ENCODE results near the gene FAM117B. TPM values are rescaled to one million over a fixed set of nuclear protein-coding genes. Genes with fewer than 3 reads are reported as not detected.

The FAM117B gene
- total RNA-seq, 1 donor from 2014 or later = 7.2 TPM

GRCh38 chr2:202736826-202737225 lies 102.1 kb downstream of the FAM117B start:
- Histone ChIP-seq H3K36me3 (ENCODE audit: insufficient read depth, low read length) (no peaks in the 10 kb centered on the region), H3K9ac (ENCODE audit: low read length) (no peak overlapping the region), H2AFZ (ENCODE audit: low read depth, low read length) (no peak overlapping the region), H3K27me3 (ENCODE audit: insufficient read depth, low read length) (no peaks in the 10 kb centered on the region), H3K4me3 (ENCODE audit: insufficient read depth, low read depth, low read length) (no peak overlapping the region), H3K79me2 (ENCODE audit: insufficient read depth, low read length) (no peaks in the 10 kb centered on the region), H4K20me1 (ENCODE audit: insufficient read depth, low read length) (no peaks in the 10 kb centered on the region), H3K27ac (ENCODE audit: low read depth, low read length) (no peak overlapping the region), H3K9me3 (ENCODE audit: insufficient read depth, low read depth, low read length) (no peaks in the 10 kb centered on the region), H3K4me1 (ENCODE audit: insufficient read depth, low read length) (no peaks in the 10 kb centered on the region), H3K4me2 (ENCODE audit: low read length) (no peak overlapping the region)
- H3K27me3 Mint-ChIP-seq (ENCODE audit: low read depth, unreplicated experiment) = no peaks in the 10 kb centered on the region
- FAIRE-seq = no peak
- H3K36me3 Mint-ChIP-seq (ENCODE audit: low read depth, unreplicated experiment) = peaks cover 7% of the 10 kb centered on the region
- TF ChIP-seq CTCF (IDR thresholded peaks at IDR 0.05; ENCODE audit: insufficient read depth, low read depth, low read length) = no peak
- TF ChIP-seq EZH2 (IDR thresholded peaks at IDR 0.05; ENCODE audit: insufficient read depth, low read length) = no peak
- H3K4me1 Mint-ChIP-seq (ENCODE audit: low read depth, unreplicated experiment) = peaks cover 6% of the 10 kb centered on the region
- H3K27ac Mint-ChIP-seq (ENCODE audit: unreplicated experiment) = no peak overlapping the region
- no peak for DNase-seq (ENCODE audit: low read depth)
- H3K4me3 Mint-ChIP-seq (ENCODE audit: unreplicated experiment) = no peak overlapping the region
- H3K9me3 Mint-ChIP-seq (ENCODE audit: unreplicated experiment) = peaks cover 10% of the 10 kb centered on the region

GRCh38 chr2:202743613-202744012 lies 108.8 kb downstream of the FAM117B start:
- H3K9ac ChIP-seq (ENCODE audit: low read length) = no peak overlapping the region
- peaks cover 2% of the 10 kb centered on the region for H3K9me3 ChIP-seq (ENCODE audit: insufficient read depth, low read depth, low read length)
- H3K9me3 Mint-ChIP-seq (ENCODE audit: unreplicated experiment) = peaks cover 16% of the 10 kb centered on the region
- FAIRE-seq (no peak), DNase-seq (ENCODE audit: low read depth) (no peak)
- peaks cover 18% of the 10 kb centered on the region for H3K36me3 Mint-ChIP-seq (ENCODE audit: low read depth, unreplicated experiment)
- no peak overlapping the region for H3K4me3 ChIP-seq (ENCODE audit: insufficient read depth, low read depth, low read length)
- no peak overlapping the region for H3K4me2 ChIP-seq (ENCODE audit: low read length)
- no peaks in the 10 kb centered on the region for H3K36me3 ChIP-seq (ENCODE audit: insufficient read depth, low read length)
- H3K4me3 Mint-ChIP-seq (ENCODE audit: unreplicated experiment) = no peak overlapping the region
- no peaks in the 10 kb centered on the region for H3K27me3 ChIP-seq (ENCODE audit: insufficient read depth, low read length)
- H3K79me2 ChIP-seq (ENCODE audit: insufficient read depth, low read length) = no peaks in the 10 kb centered on the region
- H4K20me1 ChIP-seq (ENCODE audit: insufficient read depth, low read length) = no peaks in the 10 kb centered on the region
- H3K4me1 Mint-ChIP-seq (ENCODE audit: low read depth, unreplicated experiment) = no peaks in the 10 kb centered on the region
- no peak overlapping the region for H3K27ac ChIP-seq (ENCODE audit: low read depth, low read length)
- H3K4me1 ChIP-seq (ENCODE audit: insufficient read depth, low read length) = no peaks in the 10 kb centered on the region
- H2AFZ ChIP-seq (ENCODE audit: low read depth, low read length) = no peak overlapping the region
- no peaks in the 10 kb centered on the region for H3K27me3 Mint-ChIP-seq (ENCODE audit: low read depth, unreplicated experiment)
- no peak overlapping the region for H3K27ac Mint-ChIP-seq (ENCODE audit: unreplicated experiment)
- TF ChIP-seq EZH2 (IDR thresholded peaks at IDR 0.05; ENCODE audit: insufficient read depth, low read length) (no peak), CTCF (IDR thresholded peaks at IDR 0.05; ENCODE audit: insufficient read depth, low read depth, low read length) (no peak)

- H3K27me3 Mint-ChIP-seq (ENCODE audit: low read depth, unreplicated experiment) = no peaks in the 10 kb centered on the region
- Histone ChIP-seq H3K9me3 (ENCODE audit: insufficient read depth, low read depth, low read length) (no peaks in the 10 kb centered on the region), H3K27me3 (ENCODE audit: insufficient read depth, low read length) (no peaks in the 10 kb centered on the region)
Measured at GRCh38 chr2:202749477-202749876, 114.7 kb downstream of the FAM117B start.

More at GRCh38 chr2:202749477-202749876, 114.7 kb downstream of the FAM117B start:
- Mint-ChIP-seq H3K36me3 (ENCODE audit: low read depth, unreplicated experiment) (peaks cover 5% of the 10 kb centered on the region), H3K4me3 (ENCODE audit: unreplicated experiment) (no peak overlapping the region), H3K9me3 (ENCODE audit: unreplicated experiment) (peaks cover 6% of the 10 kb centered on the region), H3K4me1 (ENCODE audit: low read depth, unreplicated experiment) (no peaks in the 10 kb centered on the region), H3K27ac (ENCODE audit: unreplicated experiment) (no peak overlapping the region)
- H3K4me2 ChIP-seq (ENCODE audit: low read length) = no peak overlapping the region
- H3K9ac ChIP-seq (ENCODE audit: low read length) = no peak overlapping the region
- no peaks in the 10 kb centered on the region for H3K4me1 ChIP-seq (ENCODE audit: insufficient read depth, low read length)
- no peaks in the 10 kb centered on the region for H4K20me1 ChIP-seq (ENCODE audit: insufficient read depth, low read length)
- FAIRE-seq (no peak), DNase-seq (ENCODE audit: low read depth) (no peak)
- H2AFZ ChIP-seq (ENCODE audit: low read depth, low read length) = no peak overlapping the region
- H3K4me3 ChIP-seq (ENCODE audit: insufficient read depth, low read depth, low read length) = no peak overlapping the region
- no peaks in the 10 kb centered on the region for H3K36me3 ChIP-seq (ENCODE audit: insufficient read depth, low read length)
- no peak for TF ChIP-seq EZH2 (IDR thresholded peaks at IDR 0.05; ENCODE audit: insufficient read depth, low read length)
- TF ChIP-seq CTCF (IDR thresholded peaks at IDR 0.05; ENCODE audit: insufficient read depth, low read depth, low read length) = no peak
- no peak overlapping the region for H3K27ac ChIP-seq (ENCODE audit: low read depth, low read length)
- H3K79me2 ChIP-seq (ENCODE audit: insufficient read depth, low read length) = no peaks in the 10 kb centered on the region
